SK-MEL-5 (cell line): ENCODE results near the gene THAP8. TPM values are rescaled to one million over a fixed set of nuclear protein-coding genes. Genes with fewer than 3 reads are reported as not detected.

Source experiments
- DNase-seq: peaks from one replicate; pipeline ENCODE4 v3.0.0-alpha.2; 2016; ENCODE audit warnings: low read depth, low spot score
- in situ Hi-C: cut with HindIII; loops from 2 replicates; pipeline ENCODE4 v1.10.0; 2016; ENCODE audit warnings: low sequenced_read_pairs, high pct_unique_total_duplicates, low pct_unique_long_range_greater_than_20kb
- polyA plus RNA-seq, 2 experiments: library from polyadenylated mRNA; depleted of rRNA; stranded (reverse); fragments of >200 nt; gene quantifications; 2 replicates each; pipeline ENCODE4 v1.2.3, GENCODE V29; 2015
- total RNA-seq: library from RNA; depleted of rRNA; stranded (reverse); fragments of >200 nt; shearing (Covaris generic); gene quantifications from 2 replicates; pipeline ENCODE4 v1.2.3, GENCODE V29; 2014; rRNA removed

Gene THAP8, protein sequence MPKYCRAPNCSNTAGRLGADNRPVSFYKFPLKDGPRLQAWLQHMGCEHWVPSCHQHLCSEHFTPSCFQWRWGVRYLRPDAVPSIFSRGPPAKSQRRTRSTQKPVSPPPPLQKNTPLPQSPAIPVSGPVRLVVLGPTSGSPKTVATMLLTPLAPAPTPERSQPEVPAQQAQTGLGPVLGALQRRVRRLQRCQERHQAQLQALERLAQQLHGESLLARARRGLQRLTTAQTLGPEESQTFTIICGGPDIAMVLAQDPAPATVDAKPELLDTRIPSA
- total RNA-seq = 1.5 and 1.6 TPM in 2 replicates
- polyA plus RNA-seq (2015; cell fraction: cytosol; rRNA removed) = 7.4 and 8.2 TPM in 2 replicates
- polyA plus RNA-seq (2015; cell fraction: nucleus; rRNA removed) = 1.3 and 7.7 TPM in 2 replicates

DNA sequence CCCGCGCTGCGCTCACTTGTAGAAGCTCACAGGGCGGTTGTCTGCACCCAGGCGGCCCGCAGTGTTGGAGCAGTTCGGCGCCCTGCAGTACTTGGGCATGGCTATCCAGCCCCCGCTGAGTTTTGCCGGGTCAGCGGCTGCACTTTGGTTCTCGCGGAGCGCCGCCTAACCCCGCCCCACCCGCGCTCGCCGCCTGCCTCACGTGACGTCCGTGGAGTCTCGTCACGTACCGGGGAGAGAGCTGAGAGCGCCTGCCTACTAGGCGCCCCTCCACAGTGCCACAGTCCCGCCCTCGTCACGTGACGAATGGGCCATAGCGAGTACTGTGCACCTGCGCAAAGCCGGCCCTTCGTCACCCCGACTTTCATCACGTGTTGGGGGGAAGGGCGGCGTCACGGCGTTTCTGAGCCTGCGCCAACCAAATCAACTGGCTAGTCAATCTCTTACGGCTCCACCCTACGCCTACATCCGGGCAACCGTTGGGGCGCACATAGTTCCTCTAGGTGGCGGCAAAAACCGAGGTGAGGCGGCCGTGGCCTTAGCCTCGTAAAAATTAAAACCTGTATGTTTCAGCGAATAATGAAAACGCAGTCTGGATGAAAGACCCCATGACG lies at the start of gene THAP8:
Gene THAP8 (minus strand): TSS at position 167 of the 614 bp plus-strand sequence. CDS start 68 bp downstream, at position 99.
- in situ Hi-C loops = no loop called here

DNA sequence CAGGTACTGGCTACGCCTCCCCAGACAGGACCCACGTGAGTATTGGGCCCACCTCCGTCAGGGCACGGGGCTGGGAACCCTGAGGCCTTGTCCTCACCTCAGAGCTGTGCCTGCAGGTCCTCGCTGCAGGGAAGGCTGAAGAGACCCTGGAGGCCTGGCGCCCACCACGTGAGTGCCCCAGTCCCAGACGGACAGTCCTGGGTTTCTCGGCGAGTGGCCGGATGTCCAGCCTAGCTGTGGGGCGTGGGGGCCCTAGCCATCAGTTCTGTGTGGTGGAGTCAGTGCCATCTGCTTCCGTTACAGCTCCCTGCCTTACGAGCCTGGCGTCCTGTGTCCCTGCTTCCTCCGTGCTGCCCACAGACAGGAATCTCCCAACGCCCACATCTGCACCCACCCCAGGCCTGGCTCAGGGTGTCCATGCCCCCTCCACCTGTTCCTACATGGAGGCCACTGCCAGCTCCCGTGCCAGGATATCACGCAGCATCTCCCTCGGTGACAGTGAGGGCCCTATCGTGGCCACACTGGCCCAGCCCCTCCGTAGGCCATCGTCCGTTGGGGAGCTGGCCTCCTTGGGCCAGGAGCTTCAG lies 49.0 kb upstream of the THAP8 start:
- DNase-seq = no peak
- in situ Hi-C loops = no loop called here

More for the DNA sequence above, at the start of gene THAP8:
- peak; percentile 98 for DNase-seq

DNA sequence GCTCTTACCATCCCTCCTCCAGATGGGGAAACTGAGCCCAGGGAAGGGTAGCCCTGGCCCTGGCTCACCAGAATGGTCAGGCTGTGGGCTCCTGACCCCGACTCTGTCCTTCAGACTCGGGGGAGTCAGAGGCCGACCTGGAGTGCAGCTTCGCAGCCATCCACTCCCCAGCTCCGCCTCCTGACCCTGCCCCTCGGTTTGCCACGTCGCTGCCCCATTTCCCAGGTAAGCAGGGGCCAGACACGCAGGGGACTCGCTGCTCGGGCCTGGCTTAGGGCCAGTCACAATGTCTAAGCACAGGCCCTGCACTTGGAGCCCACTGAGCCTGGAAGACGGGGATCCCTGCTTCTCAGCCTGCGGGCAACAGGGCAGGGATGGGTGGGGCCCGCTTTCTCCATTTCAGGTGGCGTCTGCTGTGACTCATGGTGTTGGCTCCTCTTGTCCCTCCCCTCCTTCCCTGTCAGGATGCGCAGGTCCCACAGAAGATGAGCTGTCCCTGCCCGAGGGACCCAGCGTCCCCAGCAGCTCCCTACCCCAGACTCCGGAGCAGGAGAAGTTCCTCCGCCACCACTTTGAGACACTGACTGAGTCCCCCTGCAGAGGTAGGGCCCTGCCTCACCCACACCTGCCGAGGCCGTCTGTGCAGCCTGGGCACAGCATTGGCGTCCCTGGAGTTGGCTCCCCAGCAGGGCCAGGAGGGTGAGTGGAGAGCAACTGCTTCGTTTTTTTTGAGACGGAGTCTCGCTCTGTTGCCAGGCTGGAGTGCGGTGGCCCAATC lies 47.7 kb upstream of the THAP8 start:
- DNase-seq = no peak
- in situ Hi-C loops = no loop called here

DNA sequence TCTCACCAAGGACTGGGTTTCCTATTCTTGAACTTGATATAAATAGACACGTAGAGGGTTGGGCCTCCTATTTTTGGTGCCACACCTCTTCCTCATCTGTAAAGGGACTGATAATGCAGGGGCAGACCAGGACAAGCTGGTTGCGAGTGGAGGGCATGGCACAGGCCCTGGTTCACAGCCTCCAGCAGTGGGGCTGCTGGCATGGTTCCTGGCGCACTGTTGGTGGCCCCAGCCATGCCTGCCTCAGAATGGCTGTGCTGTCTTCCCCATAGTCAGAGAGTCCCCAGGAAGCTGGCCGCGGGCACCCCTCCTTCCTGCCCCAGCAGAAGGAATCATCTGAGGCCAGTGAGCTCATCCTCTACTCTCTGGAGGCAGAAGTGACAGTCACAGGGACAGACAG lies 46.4 kb upstream of the THAP8 start:
- DNase-seq = no peak
- in situ Hi-C loops = no loop called here

DNA sequence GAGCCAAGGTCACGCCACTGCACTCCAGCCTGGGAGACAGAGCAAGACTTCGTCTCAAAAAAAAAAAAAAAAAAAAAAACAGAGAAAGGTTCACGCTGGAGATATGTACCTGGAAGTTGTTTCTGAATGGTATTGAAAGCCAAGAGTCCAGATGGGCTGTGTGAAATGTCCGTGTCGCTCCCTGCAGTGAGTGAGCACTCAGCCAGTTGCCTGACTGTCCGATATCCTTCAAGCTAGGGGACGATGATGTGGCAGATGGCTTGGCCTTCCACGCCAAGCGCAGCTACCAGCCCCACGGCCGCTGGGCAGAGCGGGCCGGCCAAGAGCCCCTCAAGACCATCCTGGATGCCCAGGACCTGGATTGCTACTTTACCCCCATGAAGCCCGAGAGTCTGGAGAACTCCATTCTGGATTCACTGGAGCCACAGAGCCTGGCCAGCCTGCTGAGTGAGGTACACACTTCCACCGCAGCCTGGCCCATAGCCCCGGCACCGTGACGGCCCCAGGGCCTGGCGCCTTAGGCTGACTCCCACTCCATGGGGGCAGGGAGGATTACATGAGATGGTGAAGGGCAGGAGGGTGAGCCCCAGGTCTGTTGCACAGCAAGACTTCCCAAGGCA lies 45.2 kb upstream of the THAP8 start:
- in situ Hi-C loops = no loop called here
- no peak for DNase-seq

DNA sequence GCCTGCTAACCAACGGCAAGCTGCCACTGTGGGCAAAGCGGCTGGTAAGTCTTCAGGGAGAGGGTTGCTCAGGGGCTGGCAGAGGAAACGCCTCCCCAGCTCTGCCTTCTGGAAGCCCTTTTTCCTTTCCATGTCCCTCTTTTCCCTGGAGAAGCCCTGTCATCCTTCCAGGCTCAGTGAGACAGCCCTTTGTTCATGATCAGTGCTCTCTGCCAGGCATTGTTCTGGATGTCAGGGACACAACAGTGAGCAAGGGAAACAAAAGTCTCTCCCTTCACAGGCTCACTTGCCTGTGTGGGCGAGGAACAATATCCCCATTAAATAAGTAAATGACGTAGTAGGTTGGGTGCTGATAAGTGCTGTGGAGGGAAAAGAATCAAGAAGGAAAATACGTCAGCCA lies 43.0 kb upstream of the THAP8 start:
- in situ Hi-C loops = no loop called here
- DNase-seq = no peak

DNA sequence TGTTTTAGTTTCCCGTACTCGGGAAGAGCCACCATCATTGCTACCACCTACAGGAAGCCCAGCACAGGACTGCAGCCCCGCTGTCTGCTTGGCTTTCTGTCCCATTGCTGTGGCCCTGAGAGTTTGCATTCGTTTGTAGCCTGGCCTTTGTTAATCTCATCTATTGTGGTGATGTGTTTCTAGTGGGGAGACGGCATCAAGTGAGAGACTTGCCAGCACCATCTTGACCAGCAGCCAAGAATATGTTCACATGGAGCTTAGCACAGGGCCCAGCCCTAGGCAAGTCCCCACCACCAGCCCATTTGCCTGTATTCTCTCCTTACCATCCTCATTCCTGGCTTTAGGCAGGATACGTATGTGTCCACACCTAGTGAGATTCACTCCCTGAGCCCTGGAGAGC lies 39.6 kb upstream of the THAP8 start:
- no peak for DNase-seq
- in situ Hi-C loops = no loop called here

DNA sequence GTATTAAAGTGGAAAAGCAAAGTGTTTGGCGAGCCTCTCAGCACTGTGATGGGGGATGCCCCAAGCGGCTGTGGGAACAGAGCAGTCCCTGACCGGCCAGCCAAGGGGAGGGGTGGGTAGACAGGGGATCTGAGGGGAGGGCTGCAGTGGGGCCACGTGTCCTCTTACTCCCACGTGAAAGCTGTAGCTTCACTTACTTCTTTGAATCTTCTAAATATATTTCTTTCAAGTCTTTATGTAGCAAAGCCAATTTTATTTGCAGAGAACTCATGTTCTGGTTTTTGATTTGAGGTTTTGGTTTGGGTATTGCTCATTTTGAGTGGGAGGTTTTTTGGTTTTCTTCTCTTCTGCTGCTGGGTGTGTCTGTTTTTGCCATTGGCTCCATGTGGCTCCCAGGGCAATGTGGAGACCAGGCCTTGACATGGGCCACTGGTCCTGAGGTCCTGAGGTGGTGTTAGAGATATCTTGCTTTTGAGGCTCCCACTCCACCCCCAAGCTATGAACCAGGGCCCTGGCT lies 39.1 kb upstream of the THAP8 start:
- in situ Hi-C loops = no loop called here
- DNase-seq = no peak

DNA sequence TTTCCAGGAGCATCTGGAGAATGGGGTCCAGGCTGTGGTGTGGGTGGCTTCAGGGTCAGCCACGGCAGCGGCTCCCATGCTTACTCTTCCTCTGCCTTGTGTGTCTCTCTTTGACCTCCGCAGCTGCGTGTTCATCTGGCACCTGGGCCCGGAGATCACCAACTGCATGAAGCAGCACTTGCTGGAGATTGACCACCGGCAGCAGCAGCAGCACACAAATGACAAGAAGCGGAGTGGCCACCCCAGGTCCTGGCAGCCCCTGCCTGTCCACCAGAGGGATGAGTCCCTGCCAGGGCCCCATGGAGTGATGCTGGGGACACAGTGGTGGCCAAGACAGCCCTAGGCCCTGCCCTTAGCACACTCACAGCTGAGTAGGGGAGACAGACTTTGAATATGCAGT lies 38.5 kb upstream of the THAP8 start:
- in situ Hi-C loops = no loop called here
- no peak for DNase-seq

DNA sequence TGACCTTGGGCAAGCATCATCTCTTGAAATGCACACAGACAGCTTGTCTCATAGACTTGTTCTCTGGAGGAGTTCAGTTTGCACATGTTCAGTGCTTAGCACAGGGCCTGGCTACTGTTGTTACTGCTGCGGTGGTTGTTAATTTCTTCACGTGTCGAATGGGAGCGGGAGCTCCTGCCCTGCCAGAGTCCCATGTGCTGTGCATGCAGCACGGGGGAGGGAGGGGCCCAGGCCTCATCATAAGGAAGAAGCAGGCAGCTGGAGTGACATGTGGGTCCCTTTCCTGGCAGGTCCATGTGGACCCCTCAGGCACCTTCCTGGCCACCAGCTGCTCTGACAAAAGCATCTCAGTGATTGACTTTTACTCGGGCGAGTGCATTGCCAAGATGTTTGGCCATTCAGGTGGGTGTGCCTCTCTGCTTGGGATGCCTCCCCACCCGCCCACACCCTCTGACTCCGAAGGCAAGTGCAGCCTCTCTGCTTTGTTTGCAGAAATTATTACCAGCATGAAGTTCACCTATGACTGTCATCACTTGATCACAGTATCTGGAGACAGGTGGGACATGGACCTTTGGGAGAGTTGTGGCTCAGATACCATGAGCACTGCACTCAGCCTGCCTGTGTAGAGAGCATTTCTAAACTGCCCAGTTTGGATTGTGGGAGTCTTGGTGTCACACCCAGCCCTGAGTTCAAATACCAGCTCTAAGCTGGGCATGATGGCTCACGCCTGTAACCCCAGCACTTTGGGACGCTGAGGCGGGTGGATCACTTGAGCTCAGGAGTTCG lies 37.0 kb upstream of the THAP8 start:
- DNase-seq = no peak
- in situ Hi-C loops = no loop called here

DNA sequence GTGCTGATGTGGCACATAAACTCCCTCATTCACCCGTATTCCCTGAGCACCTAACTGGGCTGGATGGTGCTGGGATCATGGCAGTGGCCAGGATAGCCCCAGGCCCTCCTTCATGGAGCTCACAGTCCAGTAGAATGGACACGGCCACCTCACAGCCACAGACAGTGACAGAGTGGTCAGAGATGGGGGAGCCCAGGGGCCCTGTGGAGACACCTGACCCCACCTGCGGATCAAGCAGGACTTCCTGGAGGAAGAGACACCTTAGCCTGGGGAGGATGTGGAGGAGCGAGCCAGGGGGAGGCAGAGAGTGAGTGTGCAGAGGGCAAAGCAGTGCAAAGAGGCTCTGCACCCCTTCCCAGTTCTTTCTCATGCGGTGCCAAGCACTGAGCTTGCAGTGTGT lies 35.8 kb upstream of the THAP8 start:
- no peak for DNase-seq
- in situ Hi-C loops = no loop called here

DNA sequence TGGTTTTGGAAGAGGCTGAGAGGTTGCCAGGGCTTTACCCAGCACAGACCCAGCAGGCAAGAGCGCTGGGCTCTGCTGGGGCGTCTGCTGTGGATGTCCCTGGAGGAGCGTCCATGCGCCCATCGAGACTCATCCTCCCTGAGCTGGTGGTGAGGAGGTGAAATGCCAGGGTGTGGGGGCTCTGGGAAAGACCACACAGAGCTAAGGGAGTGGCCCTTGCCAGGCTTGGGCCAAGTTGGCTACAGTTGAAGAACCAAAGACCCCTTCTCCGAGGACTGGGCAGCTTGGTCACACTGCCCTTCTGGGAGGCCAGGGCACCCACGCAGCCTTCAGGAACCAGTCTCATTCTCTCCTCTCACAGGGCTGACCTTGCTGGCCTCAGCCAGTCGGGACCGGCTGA lies 32.2 kb upstream of the THAP8 start:
- in situ Hi-C loops = no loop called here
- no peak for DNase-seq

DNA sequence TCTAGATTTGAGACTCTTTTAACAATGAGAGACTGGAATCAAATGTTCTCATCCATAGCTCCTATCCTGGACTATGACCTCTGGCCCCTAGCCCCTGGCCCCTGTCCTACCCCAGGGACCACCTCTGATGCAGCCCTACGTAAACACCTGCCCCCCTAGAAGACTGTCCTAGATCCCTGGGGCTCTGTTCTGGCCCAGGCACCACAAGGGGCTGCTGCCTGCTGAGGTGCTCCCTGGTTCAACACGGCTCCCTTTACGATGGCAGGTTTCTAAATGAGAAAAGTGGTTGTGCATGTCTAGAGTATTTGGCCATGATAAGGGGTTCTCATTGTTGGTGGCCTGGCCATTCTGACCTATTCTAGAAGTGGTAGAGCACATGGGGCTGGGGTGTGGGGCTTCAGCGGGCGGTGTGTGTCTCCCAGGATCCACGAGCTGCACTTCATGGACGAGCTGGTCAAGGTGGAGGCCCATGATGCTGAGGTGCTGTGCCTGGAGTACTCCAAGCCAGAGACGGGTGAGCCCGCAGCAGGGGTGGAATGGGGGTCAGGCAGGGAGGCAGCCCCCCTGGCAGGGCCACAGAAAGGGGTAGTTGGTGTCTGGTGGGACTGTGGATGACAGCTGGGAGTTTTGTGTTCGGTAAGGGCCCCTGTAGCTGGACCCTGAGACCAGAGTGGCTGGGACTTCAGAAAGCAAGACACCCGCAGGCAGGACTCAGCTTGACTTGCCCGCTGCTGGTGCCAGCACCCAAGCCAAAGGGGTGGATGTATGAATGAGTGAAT lies 30.3 kb upstream of the THAP8 start:
- DNase-seq = no peak
- in situ Hi-C loops = no loop called here

DNA sequence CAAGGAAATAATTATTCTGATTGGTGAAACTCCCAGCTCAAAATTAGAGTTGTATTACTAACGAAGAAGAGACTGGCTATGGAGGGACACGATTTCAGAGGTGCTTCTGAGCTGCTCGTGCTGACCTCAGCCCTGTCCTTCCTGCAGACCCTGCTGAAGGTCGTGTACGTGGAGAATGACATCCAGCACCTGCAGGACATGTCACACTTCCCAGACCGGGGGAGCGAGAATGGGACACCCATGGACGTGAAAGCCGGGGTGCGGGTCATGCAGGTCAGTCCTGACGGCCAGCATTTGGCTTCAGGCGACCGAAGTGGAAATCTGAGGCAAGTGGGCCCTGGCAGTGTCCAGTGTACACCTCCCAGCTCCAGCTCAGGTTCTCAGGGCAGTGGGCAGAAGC lies 28.8 kb upstream of the THAP8 start:
- in situ Hi-C loops = no loop called here
- no peak for DNase-seq

DNA sequence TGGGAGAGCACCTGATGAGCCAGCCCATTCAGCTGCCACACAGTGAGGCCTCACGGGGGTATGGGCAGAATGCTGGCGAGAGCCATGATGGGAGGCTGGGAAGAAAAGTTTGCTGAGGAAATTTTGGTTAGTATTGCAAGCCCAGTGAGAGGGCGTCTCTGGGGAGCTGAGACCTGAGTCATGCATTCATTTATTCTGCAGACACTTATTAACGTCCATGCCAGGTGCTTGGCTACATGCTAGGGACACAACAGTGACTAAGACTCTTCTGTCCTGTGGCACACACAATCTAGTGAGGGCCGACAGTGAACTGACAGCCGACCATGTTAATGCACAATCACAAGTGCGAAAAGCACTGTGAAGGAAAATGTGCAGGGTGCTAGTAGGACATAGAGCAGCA lies 27.8 kb upstream of the THAP8 start:
- in situ Hi-C loops = no loop called here
- no peak for DNase-seq

DNA sequence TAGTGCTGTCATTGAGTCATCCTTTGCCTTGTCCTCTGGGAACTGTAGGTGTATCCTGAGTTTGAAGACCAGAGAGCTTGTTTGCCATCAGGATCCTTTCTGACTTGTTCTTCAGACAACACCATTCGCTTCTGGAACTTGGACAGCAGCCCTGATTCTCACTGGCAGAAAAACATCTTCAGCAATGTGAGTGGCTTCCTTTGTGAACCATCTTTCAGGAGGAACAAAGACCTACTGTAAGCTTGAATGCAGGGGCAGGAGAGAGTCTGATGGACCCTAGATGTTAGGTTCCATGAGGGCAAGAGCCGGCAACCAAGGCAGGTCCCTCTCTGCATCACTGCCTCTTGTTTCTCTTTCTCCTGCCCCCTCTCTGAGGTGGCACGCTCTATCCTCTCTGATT lies 27.3 kb upstream of the THAP8 start:
- peak; percentile 43 for DNase-seq
- in situ Hi-C loops = no loop called here
